Urinary bladder (tissue), 4 donors: ENCODE measurements around the gene SERPINB1. TPM values are rescaled to one million over a fixed set of nuclear protein-coding genes. Genes with fewer than 3 reads are reported as not detected.

Experiments used
- DNase-seq: peaks from one replicate; pipeline ENCODE4 v3.0.0-alpha.2; 2015; ENCODE audit errors: extremely low spot score
- H3K27ac ChIP-seq: one replicate; pipeline ENCODE4 v1.5.1; 2013; ENCODE audit warnings: low read depth, mild to moderate bottlenecking, moderate library complexity
- H3K36me3 ChIP-seq: one replicate; pipeline ENCODE4 v1.6.1; 2013; ENCODE audit warnings: mild to moderate bottlenecking, moderate library complexity; ENCODE audit not compliant: insufficient read depth
- H3K4me1 ChIP-seq: one replicate; pipeline ENCODE4 v1.6.1; 2013; ENCODE audit warnings: mild to moderate bottlenecking, moderate library complexity; ENCODE audit not compliant: insufficient read depth
- H3K4me3 ChIP-seq: one replicate; pipeline ENCODE4 v1.5.1; 2013; ENCODE audit warnings: low read depth, low read length
- WGBS: extraction: QIAGEN DNeasy Blood & Tissue Kit; methylation state at CpG from one replicate; pipeline ENCODE4 v1.1.7; 2013; 5-methylcytosine and 5-hydroxymethylcytosine counted together
- polyA plus RNA-seq: library from polyadenylated mRNA; stranded (reverse); fragments of 200-250 nt; gene quantifications from one replicate; pipeline ENCODE4 v1.2.3, GENCODE V29; 2013
- total RNA-seq: library from RNA; depleted of rRNA; stranded (reverse); fragments of >200 nt; gene quantifications from one replicate; pipeline ENCODE4 v1.2.3, GENCODE V29; 2014
- donor health status: healthy with polysubstance abuse.
- donor health status: healthy.

The SERPINB1 gene
- total and polyA plus RNA-seq, 2 donors, result 15.9 to 29.3 TPM

DNA sequence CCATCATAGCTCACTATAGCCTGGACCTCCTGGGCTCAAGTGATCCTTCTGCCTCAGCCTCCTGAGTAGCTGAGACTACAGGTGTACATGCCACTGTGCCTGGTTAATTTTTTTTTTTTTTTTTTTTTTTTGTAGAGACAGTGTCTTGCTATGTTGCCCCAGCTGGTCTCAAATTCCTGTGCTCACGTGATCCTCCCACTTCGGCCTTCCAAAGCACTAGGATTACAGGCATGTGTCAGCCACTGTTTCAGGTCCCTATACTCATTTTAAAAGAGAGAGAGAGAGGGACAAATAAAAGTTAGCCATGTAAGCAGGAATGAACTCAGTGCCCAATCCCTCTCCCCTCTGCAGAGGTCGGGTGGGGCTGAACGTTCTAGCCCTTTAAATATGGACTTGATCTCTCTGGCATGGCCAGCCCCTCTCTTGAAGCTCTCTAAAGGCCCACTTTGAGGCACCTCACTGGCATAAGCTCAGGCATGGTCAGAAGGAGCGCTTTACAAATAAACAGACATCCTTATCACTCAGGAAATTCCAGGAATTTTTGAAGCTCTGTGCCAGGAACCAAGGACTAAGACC, 9.0 kb upstream of the SERPINB1 start:
- Histone ChIP-seq H3K27ac (no peak overlapping the region), H3K4me1 (no peaks in the 10 kb centered on the region), H3K36me3 (no peaks in the 10 kb centered on the region), H3K4me3 (no peak overlapping the region)
- 29% methylated on average over 5 of the region's 5 CpGs for WGBS
- DNase-seq, result no peak

DNA sequence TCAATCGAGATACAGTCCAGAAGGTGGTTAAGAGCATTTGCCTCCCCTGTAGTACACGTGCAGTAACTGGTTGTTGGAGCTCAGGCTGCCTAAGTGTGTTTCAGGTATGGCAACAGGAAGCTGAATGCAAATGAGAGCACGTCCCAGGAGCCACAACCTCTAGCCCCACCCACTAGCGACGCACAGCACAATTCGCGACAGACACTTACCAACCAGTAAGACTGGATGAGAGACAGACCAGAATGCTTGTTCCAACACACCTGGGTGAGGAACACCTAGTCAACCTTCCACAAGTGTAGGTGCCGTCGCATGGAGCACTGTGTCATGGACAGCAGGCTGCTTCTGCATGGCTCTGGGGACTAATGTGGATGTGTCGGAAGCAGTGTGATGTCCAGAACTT, 7.2 kb upstream of the SERPINB1 start:
- Histone ChIP-seq H3K36me3 (no peaks in the 10 kb centered on the region), H3K4me1 (no peaks in the 10 kb centered on the region), H3K27ac (no peak overlapping the region), H3K4me3 (no peak overlapping the region)
- 83% methylated on average over 10 of the region's 10 CpGs for whole genome bisulfite sequencing
- DNase-seq, result no peak

DNA sequence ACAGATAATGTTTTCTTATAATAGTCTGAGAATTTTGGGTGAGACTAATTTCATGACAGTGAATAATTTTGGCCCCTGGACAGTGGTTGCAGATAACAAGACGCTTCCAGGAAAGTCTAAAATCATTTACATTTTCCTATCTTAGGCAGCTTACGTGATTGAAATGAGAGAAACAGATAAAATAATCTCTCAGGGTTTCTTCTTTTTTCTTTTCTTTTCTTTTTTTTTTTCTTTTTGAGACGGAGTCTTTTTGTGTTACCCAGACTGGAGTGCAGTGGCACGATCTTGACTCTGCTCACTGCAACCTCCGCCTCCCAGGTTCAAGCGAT, 4.2 kb upstream of the SERPINB1 start:
- Histone ChIP-seq H3K4me3 (no peak overlapping the region), H3K4me1 (no peaks in the 10 kb centered on the region), H3K36me3 (no peaks in the 10 kb centered on the region), H3K27ac (no peak overlapping the region)
- no peak for DNase-seq
- WGBS, result 61% methylated on average over 6 of the region's 6 CpGs

- H3K4me1 ChIP-seq, result no peaks in the 10 kb centered on the region
- no peak overlapping the region for H3K4me3 ChIP-seq
- no peak for DNase-seq
- no peak overlapping the region for H3K27ac ChIP-seq
- H3K36me3 ChIP-seq, result no peaks in the 10 kb centered on the region
Observed at GRCh38 chr6:2844008-2844407, 2.3 kb upstream of the SERPINB1 start.

- H3K27ac ChIP-seq, result no peak overlapping the region
- H3K36me3 ChIP-seq, result no peaks in the 10 kb centered on the region
- H3K4me1 ChIP-seq, result no peaks in the 10 kb centered on the region
- no peak overlapping the region for H3K4me3 ChIP-seq
- 28% methylated on average over 2 of the region's 2 CpGs for WGBS
- DNase-seq, result no peak
Observed at GRCh38 chr6:2843138-2843740, 1.6 kb upstream of the SERPINB1 start.

- 82% methylated on average over 2 of the region's 2 CpGs for WGBS
- Histone ChIP-seq H3K4me3 (peak overlapping the region; percentile 59), H3K36me3 (no peaks in the 10 kb centered on the region), H3K27ac (no peak overlapping the region), H3K4me1 (no peaks in the 10 kb centered on the region)
- DNase-seq, result no peak
Observed at GRCh38 chr6:2842139-2842552, 483 bp upstream of the SERPINB1 start.

- Histone ChIP-seq H3K4me3 (peak overlapping the region; percentile 59), H3K36me3 (no peaks in the 10 kb centered on the region), H3K4me1 (no peaks in the 10 kb centered on the region), H3K27ac (no peak overlapping the region)
- WGBS, result 73% methylated on average over 3 of the region's 3 CpGs
- no peak for DNase-seq
Observed at GRCh38 chr6:2840749-2841061, 958 bp downstream of the SERPINB1 start.

- WGBS, result 73% methylated on average over 12 of the region's 12 CpGs
- no peak for DNase-seq
- Histone ChIP-seq H3K4me1 (no peaks in the 10 kb centered on the region), H3K4me3 (no peak overlapping the region), H3K36me3 (no peaks in the 10 kb centered on the region), H3K27ac (peak overlapping the region; percentile 51)
Observed at GRCh38 chr6:2839982-2840748, 1.5 kb downstream of the SERPINB1 start.

DNA sequence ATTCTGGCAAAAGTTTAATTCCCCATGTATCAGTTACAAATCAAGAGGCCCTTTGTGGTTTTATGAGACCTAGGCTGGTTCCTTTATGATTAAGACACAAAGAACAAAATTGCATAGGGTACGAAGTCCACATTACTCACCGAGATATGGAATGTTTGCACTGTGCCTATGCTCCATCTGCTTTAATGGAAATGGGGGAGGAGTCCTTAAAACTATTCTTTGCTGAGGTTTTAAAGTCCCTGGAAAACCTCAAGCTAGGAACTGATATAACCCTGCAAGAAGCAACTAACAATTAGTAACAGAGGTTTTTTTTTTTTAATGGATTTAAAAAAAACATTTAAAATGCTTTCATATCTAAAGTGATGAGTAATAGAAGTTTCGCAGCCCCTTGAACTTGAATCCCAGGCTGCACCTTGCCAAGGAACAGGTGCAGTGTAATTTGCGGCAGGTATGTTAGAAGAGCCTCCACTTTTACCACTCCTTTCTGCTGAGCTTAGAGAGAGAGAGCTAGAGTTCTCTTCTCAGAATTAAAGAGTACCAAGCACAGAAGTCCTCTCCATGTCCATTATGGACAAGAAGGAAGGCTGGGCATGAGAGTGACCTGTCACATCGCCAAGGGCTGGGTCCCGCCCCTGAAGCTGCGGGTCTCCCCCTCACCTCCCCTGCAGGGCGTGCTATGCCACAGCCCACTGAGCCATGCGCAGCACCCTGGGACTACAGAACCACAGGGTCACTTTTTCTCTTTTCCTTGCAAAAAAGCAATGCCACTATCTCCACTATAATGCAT, 2.3 kb downstream of the SERPINB1 start:
- no peak for DNase-seq
- WGBS, result 60% methylated on average over 9 of the region's 9 CpGs

DNA sequence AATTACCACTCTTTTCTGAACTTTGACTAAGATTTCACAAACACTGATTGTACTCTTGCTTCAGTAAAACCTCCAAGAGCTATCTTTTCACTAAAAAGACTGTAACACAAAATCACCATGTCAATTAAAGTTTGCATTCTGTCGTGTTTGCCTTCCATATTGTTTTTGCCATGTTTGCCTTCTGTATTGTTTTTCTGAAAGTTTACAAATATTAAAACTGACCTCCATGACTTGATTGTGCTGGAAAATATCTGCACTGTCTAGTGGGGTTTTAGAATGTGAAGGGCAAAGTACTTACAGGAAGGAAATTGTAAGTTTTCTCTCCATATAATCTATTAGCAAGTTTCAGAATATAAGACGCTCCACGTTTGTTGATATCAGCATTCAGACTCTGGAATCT, 3.4 kb downstream of the SERPINB1 start:
- no peak overlapping the region for H3K27ac ChIP-seq
- WGBS, result 85% methylated on average over 3 of the region's 3 CpGs
- no peak for DNase-seq
- no peaks in the 10 kb centered on the region for H3K4me1 ChIP-seq
- no peak overlapping the region for H3K4me3 ChIP-seq
- H3K36me3 ChIP-seq, result peaks cover 3% of the 10 kb centered on the region

More for the DNA sequence above, 2.3 kb downstream of the SERPINB1 start:
- H3K27ac ChIP-seq, result no peak overlapping the region
- H3K4me1 ChIP-seq, result no peaks in the 10 kb centered on the region
- H3K36me3 ChIP-seq, result no peaks in the 10 kb centered on the region
- H3K4me3 ChIP-seq, result no peak overlapping the region

GRCh38 chr6:2834262-2834661, 7.4 kb downstream of the SERPINB1 start:
- H3K4me3 ChIP-seq, result no peak overlapping the region
- no peak for DNase-seq
- no peak overlapping the region for H3K27ac ChIP-seq
- H3K36me3 ChIP-seq, result peaks cover 5% of the 10 kb centered on the region
- no peaks in the 10 kb centered on the region for H3K4me1 ChIP-seq

DNA sequence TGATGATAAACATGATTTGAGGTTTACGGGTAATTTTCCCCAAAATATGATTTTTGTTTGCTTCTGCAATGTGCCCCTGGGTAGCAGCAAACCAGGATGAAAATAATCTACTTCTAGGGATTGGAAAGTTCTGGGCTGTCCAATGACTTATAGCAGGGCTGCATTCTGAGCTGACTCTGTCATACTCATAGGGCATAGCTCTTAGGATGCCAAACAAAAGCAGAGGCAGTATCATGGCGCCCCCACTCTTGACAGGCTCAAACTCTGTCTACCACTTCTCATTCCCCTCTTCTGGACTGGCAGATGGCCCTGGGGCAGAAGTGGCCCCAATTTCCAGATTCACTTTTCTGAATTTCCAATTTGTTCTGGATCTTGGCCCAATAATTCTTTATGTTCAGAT, 10.3 kb downstream of the SERPINB1 start:
- WGBS, result 96% methylated on average over 2 of the region's 2 CpGs
- DNase-seq, result no peak
- no peak overlapping the region for H3K4me3 ChIP-seq
- H3K4me1 ChIP-seq, result no peaks in the 10 kb centered on the region
- H3K27ac ChIP-seq, result no peak overlapping the region
- peaks cover 5% of the 10 kb centered on the region for H3K36me3 ChIP-seq

- 68% methylated on average over 3 of the region's 3 CpGs for WGBS
- peaks cover 5% of the 10 kb centered on the region for H3K36me3 ChIP-seq
- no peaks in the 10 kb centered on the region for H3K4me1 ChIP-seq
- DNase-seq, result no peak
- no peak overlapping the region for H3K4me3 ChIP-seq
- no peak overlapping the region for H3K27ac ChIP-seq
Observed at GRCh38 chr6:2830183-2830582, 11.5 kb downstream of the SERPINB1 start.

GRCh38 chr6:2829253-2829652, 12.4 kb downstream of the SERPINB1 start:
- H3K27ac ChIP-seq, result no peak overlapping the region
- H3K4me3 ChIP-seq, result no peak overlapping the region
- H3K4me1 ChIP-seq, result no peaks in the 10 kb centered on the region
- peaks cover 5% of the 10 kb centered on the region for H3K36me3 ChIP-seq
- DNase-seq, result no peak
- 94% methylated on average over 2 of the region's 2 CpGs for WGBS
